ENCODE data around the gene ITGB1BP2. TPM values are rescaled to one million over a fixed set of nuclear protein-coding genes. Genes with fewer than 3 reads are reported as not detected.
"Not testable (repeated sequence)": the region's sequence is repeated elsewhere in the genome, so short reads cannot be mapped to it uniquely, and the experiment has no call there.

Gene ITGB1BP2
- total RNA-seq, 2 experiments from 2014 or later = 4.9 to 5.6 TPM

DNA sequence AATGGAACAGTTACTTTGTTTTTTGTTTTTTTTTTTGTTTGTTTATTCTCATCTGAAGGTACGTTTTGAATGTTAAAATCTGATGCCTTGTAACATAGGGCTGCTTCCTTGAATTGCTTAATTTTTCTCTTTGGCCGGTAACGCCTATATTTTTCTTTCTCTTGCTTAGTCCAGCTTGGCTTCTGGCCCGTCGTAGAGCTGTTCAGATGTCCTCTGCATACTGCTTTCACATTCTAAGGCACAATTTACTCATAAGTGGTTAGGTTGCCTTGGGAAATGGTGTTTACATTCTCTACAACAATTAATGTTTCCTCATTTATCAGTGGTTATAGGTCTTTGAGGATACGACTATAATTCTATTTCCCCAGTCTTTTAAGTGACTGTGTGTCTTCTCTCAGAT lies 10.2 kb upstream of the ITGB1BP2 start:
- Mint-ChIP-seq H3K9me3 (no peaks in the 10 kb centered on the region), H3K36me3 (peaks cover 30% of the 10 kb centered on the region), H3K4me1 (peaks cover 8% of the 10 kb centered on the region), H3K27ac (peak overlapping the region; percentile 38), H3K27me3 (no peaks in the 10 kb centered on the region), H3K4me3 (no peak overlapping the region)
- DNase-seq = no peak

DNA sequence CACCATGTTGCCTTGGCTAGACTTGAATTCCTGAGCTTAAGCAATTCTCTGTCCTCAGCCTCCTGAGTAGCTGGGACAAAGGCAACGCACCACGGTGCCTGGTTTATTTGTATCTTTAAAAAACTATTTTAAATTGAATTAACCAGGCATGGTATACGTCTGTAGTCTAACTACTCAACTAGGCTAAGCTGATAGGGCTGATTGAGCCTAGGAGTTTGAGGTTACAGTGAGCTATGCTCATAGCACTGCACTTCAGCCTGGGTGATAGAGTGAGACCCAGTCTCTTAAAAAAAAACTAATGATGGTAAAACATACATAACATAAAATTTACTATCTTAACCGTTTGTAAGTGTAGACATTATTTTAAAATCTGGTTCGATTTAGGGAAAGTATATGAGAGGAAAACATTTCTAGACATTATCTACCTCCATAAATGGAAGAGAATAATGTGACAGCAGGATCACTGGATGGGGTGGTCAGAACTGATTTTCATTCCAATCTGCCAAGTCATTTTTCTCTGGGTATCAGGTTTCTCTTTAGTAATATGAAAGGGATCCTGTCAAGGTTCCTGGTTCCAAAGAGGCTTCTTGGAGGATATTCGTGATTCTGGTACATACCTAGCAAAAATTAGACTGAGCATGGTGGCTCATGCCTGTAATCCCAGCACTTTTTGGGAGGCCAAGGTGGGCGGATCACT lies 8.7 kb upstream of the ITGB1BP2 start:
- no peak for DNase-seq
- no peaks in the 10 kb centered on the region for H3K27me3 Mint-ChIP-seq
- H3K27ac Mint-ChIP-seq = no peak overlapping the region
- peaks cover 33% of the 10 kb centered on the region for H3K36me3 Mint-ChIP-seq
- H3K4me3 Mint-ChIP-seq = no peak overlapping the region
- H3K9me3 Mint-ChIP-seq = no peaks in the 10 kb centered on the region
- H3K4me1 Mint-ChIP-seq = peaks cover 8% of the 10 kb centered on the region

DNA sequence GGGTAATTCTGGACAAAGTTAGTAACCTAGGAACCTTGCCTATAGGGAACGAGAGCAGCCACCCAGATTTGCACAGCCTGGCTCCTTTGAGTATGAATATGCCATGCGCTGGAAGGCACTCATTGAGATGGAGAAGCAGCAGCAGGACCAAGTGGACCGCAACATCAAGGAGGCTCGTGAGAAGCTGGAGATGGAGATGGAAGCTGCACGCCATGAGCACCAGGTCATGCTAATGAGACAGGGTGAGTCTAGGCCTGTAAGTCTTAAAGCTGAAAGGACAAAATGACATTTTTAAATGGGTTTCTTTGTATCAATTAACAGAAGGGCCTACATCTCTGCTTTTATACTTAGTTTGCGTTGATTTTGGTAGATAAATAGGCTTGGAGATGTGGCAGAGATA lies 4.7 kb upstream of the ITGB1BP2 start:
- no peaks in the 10 kb centered on the region for H3K27me3 Mint-ChIP-seq
- H3K36me3 Mint-ChIP-seq = peaks cover 38% of the 10 kb centered on the region
- H3K4me1 Mint-ChIP-seq = peaks cover 9% of the 10 kb centered on the region
- no peak for DNase-seq
- no peaks in the 10 kb centered on the region for H3K9me3 Mint-ChIP-seq
- H3K4me3 Mint-ChIP-seq = no peak overlapping the region
- no peak overlapping the region for H3K27ac Mint-ChIP-seq

DNA sequence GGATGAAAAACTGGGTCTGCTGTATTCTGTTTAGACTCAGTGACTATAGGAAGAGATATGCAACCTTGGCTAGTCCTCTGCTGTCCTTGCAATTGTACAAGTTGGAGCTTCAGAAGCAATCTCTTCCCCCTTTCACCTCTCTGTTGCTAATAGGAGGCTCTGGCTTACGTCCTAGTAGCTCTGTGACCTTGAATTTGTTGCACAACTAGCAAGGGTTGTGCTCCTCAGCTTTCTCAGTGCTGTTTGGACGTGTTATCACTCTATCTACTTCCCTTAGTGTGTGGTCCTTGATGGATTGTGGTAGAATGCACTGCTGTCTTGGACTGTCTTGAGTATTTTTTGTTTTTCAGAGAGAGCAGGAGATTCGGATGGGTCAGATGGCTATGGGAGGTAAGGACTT lies 3.4 kb upstream of the ITGB1BP2 start:
- DNase-seq = no peak
- Mint-ChIP-seq H3K27me3 (no peaks in the 10 kb centered on the region), H3K36me3 (peaks cover 40% of the 10 kb centered on the region), H3K4me1 (peaks cover 17% of the 10 kb centered on the region), H3K4me3 (no peak overlapping the region), H3K9me3 (no peaks in the 10 kb centered on the region), H3K27ac (no peak overlapping the region)

- peaks cover 41% of the 10 kb centered on the region for H3K36me3 Mint-ChIP-seq
- not testable (repeated sequence) for H3K9me3 Mint-ChIP-seq, H3K4me3 Mint-ChIP-seq
Observed at GRCh38 chrX:71300064-71300463, 1.5 kb upstream of the ITGB1BP2 start.

GRCh38 chrX:71300495-71300894 lies 1.1 kb upstream of the ITGB1BP2 start:
- Mint-ChIP-seq H3K27ac (peak overlapping the region; percentile 39), H3K4me1 (peaks cover 17% of the 10 kb centered on the region), H3K36me3 (peaks cover 41% of the 10 kb centered on the region)
- H3K9me3 Mint-ChIP-seq, H3K27me3 Mint-ChIP-seq, H3K4me3 Mint-ChIP-seq, DNase-seq: not testable (repeated sequence)

More at GRCh38 chrX:71300064-71300463, 1.5 kb upstream of the ITGB1BP2 start:
- peak overlapping the region; percentile 39 for H3K27ac Mint-ChIP-seq
- not testable (repeated sequence) for H3K27me3 Mint-ChIP-seq, DNase-seq
- peaks cover 17% of the 10 kb centered on the region for H3K4me1 Mint-ChIP-seq

- Mint-ChIP-seq H3K4me3 (no peak overlapping the region), H3K36me3 (peaks cover 30% of the 10 kb centered on the region), H3K27me3 (no peaks in the 10 kb centered on the region), H3K9me3 (no peaks in the 10 kb centered on the region), H3K4me1 (peaks cover 16% of the 10 kb centered on the region), H3K27ac (peak overlapping the region; percentile 31)
- no peak for DNase-seq
Observed at GRCh38 chrX:71302461-71303213, 1.1 kb downstream of the ITGB1BP2 start.

DNA sequence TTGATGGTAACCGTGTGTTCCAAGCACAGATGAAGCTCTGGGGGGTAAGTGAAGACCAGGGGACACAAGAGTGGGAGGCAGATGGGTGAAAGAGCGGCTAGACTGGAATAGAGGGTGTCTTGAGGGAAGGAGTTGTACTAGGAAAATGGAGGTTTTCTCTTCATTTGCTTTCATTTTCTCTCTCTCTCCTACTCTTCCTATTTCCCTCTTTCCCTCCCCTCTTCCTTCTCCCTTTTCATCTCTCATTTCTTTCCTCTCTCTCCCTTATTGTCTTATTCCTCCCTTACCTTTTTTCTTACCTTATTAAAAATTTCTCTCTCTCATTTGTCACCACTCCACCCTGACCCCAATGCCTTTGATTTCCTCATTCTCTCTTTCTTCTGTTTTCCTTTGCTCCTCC lies 3.0 kb downstream of the ITGB1BP2 start:
- no peak for DNase-seq
- Mint-ChIP-seq H3K4me3 (no peak overlapping the region), H3K27me3 (no peaks in the 10 kb centered on the region), H3K9me3 (no peaks in the 10 kb centered on the region), H3K27ac (no peak overlapping the region), H3K36me3 (peaks cover 27% of the 10 kb centered on the region), H3K4me1 (peaks cover 16% of the 10 kb centered on the region)

- Mint-ChIP-seq H3K9me3 (no peaks in the 10 kb centered on the region), H3K4me3 (no peak overlapping the region), H3K4me1 (no peaks in the 10 kb centered on the region), H3K27ac (no peak overlapping the region), H3K27me3 (no peaks in the 10 kb centered on the region), H3K36me3 (peaks cover 4% of the 10 kb centered on the region)
- DNase-seq = no peak
Observed at GRCh38 chrX:71315917-71316316, 14.4 kb downstream of the ITGB1BP2 start.

DNA sequence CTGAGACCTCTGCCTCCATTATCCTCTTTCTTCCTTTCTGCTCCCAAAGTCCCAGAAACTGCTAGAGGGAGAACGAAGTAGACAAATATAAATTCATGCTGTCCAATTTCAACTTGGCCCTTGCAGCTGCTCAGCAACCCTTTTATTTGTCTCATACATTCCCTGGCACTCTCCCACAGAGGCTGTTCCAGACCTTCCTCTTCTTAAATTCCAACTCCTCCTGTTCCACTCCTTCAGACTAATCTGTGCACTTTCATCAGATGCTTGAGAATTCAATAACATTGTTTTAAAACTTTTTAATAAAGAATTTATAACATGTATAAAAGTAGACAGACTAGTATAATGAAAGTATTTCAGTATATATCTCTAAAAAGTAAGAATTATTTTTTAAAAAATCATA lies 15.4 kb downstream of the ITGB1BP2 start:
- H3K36me3 Mint-ChIP-seq, H3K9me3 Mint-ChIP-seq, H3K27me3 Mint-ChIP-seq, H3K4me1 Mint-ChIP-seq, H3K4me3 Mint-ChIP-seq, H3K27ac Mint-ChIP-seq, DNase-seq: not testable (repeated sequence)

DNA sequence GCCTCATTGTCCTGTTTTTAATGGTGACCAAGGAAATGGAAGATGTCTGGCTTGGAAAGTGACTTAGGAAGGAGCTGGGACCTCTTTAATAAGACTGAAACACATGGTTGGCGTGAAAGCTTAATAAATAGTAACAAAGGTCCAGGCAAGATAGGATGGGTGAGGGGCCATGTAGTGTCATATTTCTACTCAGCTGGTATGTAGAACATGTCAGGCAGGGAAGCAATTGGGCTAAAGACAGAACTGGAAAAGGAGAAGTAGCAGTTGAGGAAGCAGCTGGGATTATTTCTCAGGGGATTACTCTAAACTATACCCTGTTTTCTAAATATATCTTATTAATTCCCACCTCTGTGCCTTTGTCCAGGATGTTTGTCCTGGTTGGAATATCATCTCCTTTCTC lies 18.6 kb downstream of the ITGB1BP2 start:
- Mint-ChIP-seq H3K4me3 (no peak overlapping the region), H3K27ac (no peak overlapping the region), H3K27me3 (no peaks in the 10 kb centered on the region), H3K9me3 (no peaks in the 10 kb centered on the region), H3K36me3 (peaks cover 10% of the 10 kb centered on the region), H3K4me1 (no peaks in the 10 kb centered on the region)
- no peak for DNase-seq

DNA sequence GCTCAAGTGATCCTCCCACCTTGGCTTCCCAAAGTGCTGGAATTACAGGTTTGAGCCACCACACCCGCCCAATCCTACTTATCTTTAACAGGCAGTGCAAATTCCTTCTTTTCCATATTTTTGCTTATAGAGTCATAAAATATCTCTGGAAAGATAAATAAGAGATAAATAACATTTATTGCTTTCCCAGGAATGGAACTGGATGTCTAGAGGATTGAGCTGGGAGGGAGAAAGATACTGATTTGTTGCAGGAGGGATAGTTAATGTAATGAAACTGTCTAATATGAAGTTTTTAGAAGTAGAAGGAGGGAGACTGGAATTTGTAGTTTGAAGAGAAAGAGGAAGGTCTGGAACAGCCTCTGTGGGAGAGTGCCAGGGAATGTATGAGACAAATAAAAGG lies 20.2 kb downstream of the ITGB1BP2 start:
- Mint-ChIP-seq H3K27me3 (no peaks in the 10 kb centered on the region), H3K9me3 (peaks cover 2% of the 10 kb centered on the region), H3K4me3 (no peak overlapping the region), H3K36me3 (peaks cover 11% of the 10 kb centered on the region), H3K4me1 (no peaks in the 10 kb centered on the region), H3K27ac (no peak overlapping the region)
- DNase-seq = no peak

DNA sequence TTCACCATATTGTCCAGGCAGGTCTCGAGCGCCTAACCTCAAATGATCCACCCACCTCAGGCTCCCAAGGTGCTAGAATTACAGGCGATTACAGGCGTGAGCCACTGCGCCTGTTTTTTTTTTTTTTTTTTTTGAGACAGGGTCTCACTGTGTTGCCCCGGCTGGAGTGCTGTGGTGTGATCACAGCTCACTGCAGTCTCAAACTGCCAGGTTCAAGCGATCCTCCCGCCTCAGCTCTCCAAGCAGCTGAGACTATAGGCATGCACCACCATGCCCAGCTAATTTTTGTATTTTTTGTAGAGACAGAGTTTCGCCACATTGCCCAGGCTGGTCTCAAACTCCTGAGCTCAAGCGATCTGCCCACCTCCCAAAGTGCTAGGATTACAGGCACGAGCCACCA lies 22.9 kb downstream of the ITGB1BP2 start:
- not testable (repeated sequence) for H3K27ac Mint-ChIP-seq

DNA sequence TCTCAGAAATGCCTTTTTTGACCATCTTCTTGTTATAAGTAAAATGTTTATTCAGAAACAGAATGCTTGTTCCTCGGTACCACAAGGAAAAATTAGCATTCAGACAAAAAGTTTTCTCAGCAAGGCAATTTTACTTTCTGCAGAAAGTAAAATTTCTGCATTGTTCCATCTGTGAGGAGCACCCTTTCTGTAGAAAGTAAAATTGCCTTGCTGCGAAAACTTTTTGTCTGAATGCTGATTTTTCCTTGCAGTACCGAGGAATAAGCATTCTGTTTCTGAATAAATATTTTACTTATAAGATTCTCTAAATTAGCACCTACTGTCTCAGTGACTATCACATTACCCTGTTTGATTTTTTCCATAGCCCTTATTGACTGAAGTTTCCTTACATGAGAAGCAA lies 24.8 kb downstream of the ITGB1BP2 start:
- Mint-ChIP-seq H3K27ac (no peak overlapping the region), H3K9me3 (peaks cover 7% of the 10 kb centered on the region), H3K36me3 (peaks cover 21% of the 10 kb centered on the region), H3K4me3 (no peak overlapping the region), H3K27me3 (no peaks in the 10 kb centered on the region), H3K4me1 (no peaks in the 10 kb centered on the region)
- no peak for DNase-seq

More for the DNA sequence above, 22.9 kb downstream of the ITGB1BP2 start:
- H3K9me3 Mint-ChIP-seq, DNase-seq, H3K4me3 Mint-ChIP-seq, H3K4me1 Mint-ChIP-seq, H3K27me3 Mint-ChIP-seq: not testable (repeated sequence)
- H3K36me3 Mint-ChIP-seq = peaks cover 17% of the 10 kb centered on the region

GRCh38 chrX:71349151-71349665 lies 47.7 kb downstream of the ITGB1BP2 start:
- not testable (repeated sequence) for H3K27ac Mint-ChIP-seq, H3K4me1 Mint-ChIP-seq, H3K9me3 Mint-ChIP-seq, H3K27me3 Mint-ChIP-seq, H3K36me3 Mint-ChIP-seq, H3K4me3 Mint-ChIP-seq, DNase-seq

- H3K27me3 Mint-ChIP-seq, H3K4me3 Mint-ChIP-seq, DNase-seq, H3K36me3 Mint-ChIP-seq, H3K9me3 Mint-ChIP-seq, H3K27ac Mint-ChIP-seq, H3K4me1 Mint-ChIP-seq: not testable (repeated sequence)
Observed at GRCh38 chrX:71349867-71350266, 48.3 kb downstream of the ITGB1BP2 start.
